Measurements from ENCODE around the gene MYO18B. TPM values are rescaled to one million over a fixed set of nuclear protein-coding genes. Genes with fewer than 3 reads are reported as not detected.

Gene MYO18B
- total and polyA plus RNA-seq, 2 of the 4 experiments (the other 2 are of a cell fraction), result under 0.01 TPM; not detected in 1

DNA sequence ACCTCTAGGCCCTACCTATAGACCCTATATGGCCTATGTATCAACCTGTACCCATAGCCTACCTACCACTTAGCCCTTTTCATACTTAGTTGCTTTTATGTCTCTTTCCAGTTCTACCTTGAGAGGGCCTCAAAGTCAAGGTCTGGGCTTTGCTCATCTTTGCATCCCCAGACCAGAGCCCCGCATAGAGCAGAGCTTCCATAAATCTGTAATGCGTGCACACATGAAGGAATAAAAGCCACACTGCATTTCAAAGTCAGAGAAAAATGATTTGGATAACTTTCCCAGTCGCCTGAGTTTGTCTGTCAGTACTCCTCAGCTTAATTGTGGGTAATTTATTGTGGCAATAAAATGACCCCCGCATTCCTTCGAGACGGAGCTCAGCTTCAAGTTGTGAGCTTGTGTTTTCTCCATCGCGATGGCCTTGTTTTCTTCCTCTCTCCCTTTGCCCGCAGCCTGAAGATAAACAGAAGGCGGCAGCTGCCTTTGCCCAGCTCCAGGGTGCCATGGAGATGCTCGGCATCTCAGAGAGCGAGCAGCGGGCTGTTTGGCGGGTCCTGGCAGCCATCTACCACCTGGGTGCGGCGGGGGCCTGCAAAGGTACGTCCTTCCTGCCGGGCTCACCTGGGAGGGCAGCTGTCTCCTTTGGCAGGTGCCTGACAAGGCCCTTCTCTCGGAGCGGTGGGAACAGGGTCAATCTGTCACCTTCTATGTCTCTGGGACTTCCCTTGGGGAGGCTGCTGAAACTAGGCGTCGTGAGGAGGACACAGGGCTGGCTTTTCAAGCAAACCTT, 55.7 kb downstream of the MYO18B start:
- H2BK15ac ChIP-seq (ENCODE audit: low read depth, low read length), result no peak overlapping the region
- in situ Hi-C loops (cut with MboI; ENCODE audit: low sequenced_read_pairs) (no loop called here), dilution Hi-C loops (cut with HindIII; ENCODE audit: low sequenced_read_pairs, unreplicated experiment) (no loop called here), intact Hi-C loops (cut with micrococcal nuclease) (no loop called here)
- H4K20me1 ChIP-seq (ENCODE audit: insufficient read depth, low read length), result no peaks in the 10 kb centered on the region
- no peak overlapping the region for H3K18ac ChIP-seq (ENCODE audit: low read depth, low read length)
- no peak overlapping the region for H3K4me2 ChIP-seq (ENCODE audit: low read depth, low read length)
- no peak overlapping the region for H4K8ac ChIP-seq (ENCODE audit: low read depth in 2 of 2, low read length in 2 of 2)
- H3K27ac ChIP-seq (ENCODE audit: insufficient read depth, low read length), result no peak overlapping the region
- TF ChIP-seq NFE2L2 (IDR thresholded peaks at IDR 0.05; ENCODE audit: low read depth, low read length) (no peak), CEBPB (IDR thresholded peaks at IDR 0.05; ENCODE audit: low read depth, low read length) (no peak)
- no peaks in the 10 kb centered on the region for H3K9me3 ChIP-seq (ENCODE audit: control insufficient read depth, insufficient read depth, low read length)
- no peak overlapping the region for H4K91ac ChIP-seq (ENCODE audit: insufficient read depth, low read depth, low read length)
- H3K4me1 ChIP-seq (ENCODE audit: control insufficient read depth, insufficient read depth, low read length), result no peaks in the 10 kb centered on the region
- H3K27me3 ChIP-seq (ENCODE audit: control insufficient read depth, insufficient read depth, low read length), result no peaks in the 10 kb centered on the region; the same call in 1 of the 2 replicates
- H3K9me1 ChIP-seq (ENCODE audit: insufficient read depth, low read length), result no peaks in the 10 kb centered on the region
- H3K14ac ChIP-seq (replicated peaks; ENCODE audit: low read depth, low read length), result no peak overlapping the region
- ATAC-seq (ENCODE audit: low read depth) (no peak), DNase-seq (no peak)
- no peak overlapping the region for H2BK20ac ChIP-seq (ENCODE audit: low read depth, low read length)
- H2BK120ac ChIP-seq (ENCODE audit: low read depth, low read length), result no peak overlapping the region
- BruUV-seq (replicated peaks), result no TSS peak
- no peaks in the 10 kb centered on the region for H3K79me1 ChIP-seq (ENCODE audit: low read depth in 1 of 2, low read length in 2 of 2)
- no peak overlapping the region for H3K4ac ChIP-seq (ENCODE audit: low read depth, low read length)
- H3K9ac ChIP-seq (ENCODE audit: low read depth, low read length), result no peak overlapping the region
- ChIA-PET CTCF (no interaction called here), POLR2A (ENCODE audit: unreplicated experiment) (no interaction called here)
- no peak overlapping the region for H3K4me3 ChIP-seq (ENCODE audit: insufficient read depth, low read depth, low read length)
- H2AFZ ChIP-seq (replicated peaks; ENCODE audit: low read length, poor library complexity), result no peak overlapping the region
- WGBS, 2 experiments (ENCODE audit: extremely low coverage in 2 of 2, insufficient read length in 1 of 2), result 80% methylated on average over 3 of the region's 22 CpGs; no CpG with 5 or more reads in 1 of the 2 experiments
- H3K23ac ChIP-seq (ENCODE audit: low read depth, low read length), result no peak overlapping the region
- no peak overlapping the region for H3K56ac ChIP-seq (ENCODE audit: extremely low read depth, insufficient read depth, low read length)
- H4K5ac ChIP-seq (ENCODE audit: low read depth, low read length), result no peak overlapping the region
- H2AK9ac ChIP-seq (replicated peaks; ENCODE audit: low read depth, low read length, poor library complexity), result no peak overlapping the region
- no peak overlapping the region for H2AK5ac ChIP-seq (ENCODE audit: low read depth, low read length)
- no peak overlapping the region for H2BK5ac ChIP-seq (ENCODE audit: low read depth, low read length, poor library complexity, severe bottlenecking)
- no peaks in the 10 kb centered on the region for H3K36me3 ChIP-seq (ENCODE audit: control insufficient read depth, insufficient read depth, low read length)
